Activated naive CD8-positive, alpha-beta T cell treated with anti-CD3 and anti-CD28 coated beads, Interleukin-2, amount 50 U/mL, for 16 hours (primary cell): ENCODE results near the gene RPTN.

Experiments used
- DNase-seq: peaks from one replicate; pipeline ENCODE4 v3.0.0-alpha.2; 2020; ENCODE audit warnings: low read depth, low spot score

RPTN gene

GRCh38 chr1:152111515-152111968 is 47.5 kb downstream of the RPTN start:
- no peak for DNase-seq

DNA sequence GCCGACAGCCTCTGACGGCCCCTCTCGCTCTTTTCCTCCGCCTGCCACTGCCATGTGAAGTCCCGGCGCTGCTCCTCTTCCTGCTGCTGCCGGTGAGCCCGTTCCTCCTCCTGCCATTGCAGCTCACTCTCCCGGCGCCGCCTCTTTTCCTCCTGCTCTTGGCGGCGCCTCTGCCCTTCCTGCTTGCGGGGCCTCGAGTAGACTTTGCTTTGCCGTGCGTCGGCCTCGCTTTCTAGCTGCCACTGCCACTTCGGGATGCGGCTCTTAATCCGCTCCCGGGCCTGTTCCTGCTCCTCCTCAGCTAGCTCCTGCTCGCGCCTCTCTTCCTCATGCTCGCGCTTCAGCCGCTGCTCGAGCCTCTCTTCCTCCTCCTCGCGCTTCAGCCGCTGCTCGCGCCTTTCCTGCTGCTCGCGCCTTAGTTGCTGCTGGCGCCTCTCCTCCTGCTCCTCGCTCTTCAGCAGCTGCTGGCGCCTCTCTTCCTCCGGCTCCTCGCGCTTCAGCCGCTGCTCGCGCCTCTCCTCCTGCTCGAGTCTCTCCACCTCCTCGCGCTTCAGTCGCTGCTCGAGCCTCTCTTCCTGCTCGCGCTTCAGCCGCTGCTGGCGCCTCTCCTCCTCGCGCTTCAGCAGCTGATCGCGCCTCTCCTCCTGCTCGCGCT is 48.0 kb downstream of the RPTN start:
- DNase-seq = no peak

GRCh38 chr1:152110365-152110859 is 48.6 kb downstream of the RPTN start:
- DNase-seq = no peak

DNA sequence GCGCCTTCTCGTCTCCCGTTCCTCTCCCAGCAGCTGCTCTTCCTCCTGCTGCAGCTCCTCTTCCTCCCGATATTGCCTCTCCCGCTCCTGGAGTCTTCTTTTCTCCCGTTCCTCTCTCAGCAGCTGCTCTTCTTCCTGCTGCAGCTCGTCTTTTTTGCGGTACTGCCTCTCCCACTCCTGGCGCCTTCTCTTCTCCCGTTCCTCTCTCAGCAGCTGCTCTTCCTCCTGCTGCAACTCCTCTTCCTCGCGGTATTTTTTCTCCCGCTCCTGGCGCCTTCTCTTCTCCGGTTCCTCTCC is 49.1 kb downstream of the RPTN start:
- no peak for DNase-seq

DNA sequence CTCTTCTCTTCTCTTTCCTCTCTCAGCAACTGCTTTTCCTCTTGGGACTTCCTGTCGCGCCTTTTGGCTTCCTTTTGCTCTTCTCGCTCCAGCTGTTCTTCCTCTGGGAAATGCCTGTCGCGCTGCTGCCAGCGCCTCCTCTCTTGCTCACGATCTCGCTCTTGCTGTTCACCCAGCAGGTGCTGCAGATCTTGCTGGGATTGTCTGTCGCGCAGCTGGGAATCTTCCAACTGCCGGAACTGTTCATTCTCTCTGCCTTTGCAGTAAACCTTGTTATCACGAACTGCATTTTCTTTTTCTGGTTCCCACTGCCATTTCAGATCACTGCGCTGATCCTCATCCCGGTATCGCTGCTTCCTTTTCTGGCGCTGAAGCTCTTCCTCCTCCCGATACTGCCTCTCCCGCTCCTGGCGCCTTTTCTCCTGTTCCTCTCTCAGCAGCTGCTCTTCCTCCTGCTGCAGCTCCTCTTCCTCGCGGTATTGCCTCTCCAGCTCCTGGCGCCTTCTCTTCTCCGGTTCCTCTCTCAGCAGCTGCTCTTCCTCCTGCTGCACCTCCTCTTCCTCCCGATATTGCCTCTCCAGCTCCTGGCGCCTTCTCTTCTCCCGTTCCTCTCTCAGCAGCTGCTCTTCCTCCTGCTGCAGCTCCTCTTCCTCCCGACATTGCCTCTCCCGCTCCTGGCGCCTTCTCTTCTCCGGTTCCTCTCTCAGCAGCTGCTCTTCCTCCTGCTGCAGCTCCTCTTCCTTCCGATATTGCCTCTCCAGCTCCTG is 49.6 kb downstream of the RPTN start:
- DNase-seq = no peak

DNA sequence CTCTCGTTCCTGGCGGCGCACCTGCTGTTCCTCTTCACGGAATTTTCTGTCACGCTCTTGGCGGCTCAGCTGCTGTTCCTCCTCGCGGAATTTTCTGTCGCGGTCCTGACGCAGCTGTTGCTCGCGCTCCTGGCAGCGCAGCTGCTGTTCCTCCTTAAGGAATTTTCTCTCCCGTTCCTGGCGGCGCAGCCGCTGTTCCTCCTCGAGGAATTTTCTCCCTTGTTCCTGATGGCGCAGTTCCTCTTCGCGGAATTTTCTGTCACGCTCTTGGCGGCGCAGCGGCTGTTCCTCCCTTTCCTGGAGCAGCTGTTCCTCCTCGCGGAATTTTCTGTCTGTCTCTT is 50.2 kb downstream of the RPTN start:
- no peak for DNase-seq

DNA sequence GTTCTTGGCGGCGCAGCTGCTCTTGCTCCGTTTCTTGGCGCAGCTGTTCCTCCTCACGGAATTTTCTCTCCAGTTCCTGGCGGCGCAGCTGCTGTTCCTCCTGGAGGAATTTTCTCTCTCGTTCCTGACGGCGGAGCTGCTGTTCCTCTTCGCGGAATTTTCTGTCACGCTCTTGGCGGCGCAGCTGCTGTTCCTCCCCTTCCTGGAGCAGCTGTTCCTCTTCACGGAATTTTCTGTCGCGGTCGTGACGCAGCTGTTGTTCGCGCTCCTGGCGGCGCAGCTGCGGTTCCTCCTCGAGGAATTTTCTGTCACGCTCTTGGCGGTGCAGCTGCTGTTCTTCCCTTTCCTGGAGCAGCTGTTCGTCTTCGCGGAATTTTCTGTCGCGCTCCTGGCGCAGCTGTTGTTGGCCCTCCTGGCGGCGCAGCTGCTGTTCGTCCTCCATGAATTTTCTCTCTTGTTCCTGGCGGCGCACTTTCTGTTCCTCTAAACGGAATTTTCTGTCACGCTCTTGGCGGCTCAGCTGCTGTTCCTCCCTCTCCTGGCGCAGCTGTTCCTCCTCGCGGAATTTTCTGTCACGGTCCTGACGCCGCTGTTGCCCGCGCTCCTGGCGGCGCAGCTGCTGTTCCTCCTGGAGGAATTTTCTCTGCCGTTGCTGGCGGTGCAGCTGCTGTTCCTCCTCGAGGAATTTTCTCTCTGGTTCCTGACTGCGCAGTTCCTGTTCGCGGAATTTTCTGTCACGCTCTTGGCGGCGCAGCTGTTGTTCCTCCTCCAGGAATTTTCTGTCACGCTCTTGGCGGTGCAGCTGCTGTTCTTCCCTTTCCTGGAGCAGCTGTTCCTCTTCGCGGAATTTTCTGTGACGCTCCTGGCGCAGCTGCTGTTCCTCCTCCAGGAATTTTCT is 50.8 kb downstream of the RPTN start:
- DNase-seq = no peak

- DNase-seq = no peak
These were observed 51.7 kb downstream of the RPTN start for GRCh38 chr1:152107031-152107983.

DNA sequence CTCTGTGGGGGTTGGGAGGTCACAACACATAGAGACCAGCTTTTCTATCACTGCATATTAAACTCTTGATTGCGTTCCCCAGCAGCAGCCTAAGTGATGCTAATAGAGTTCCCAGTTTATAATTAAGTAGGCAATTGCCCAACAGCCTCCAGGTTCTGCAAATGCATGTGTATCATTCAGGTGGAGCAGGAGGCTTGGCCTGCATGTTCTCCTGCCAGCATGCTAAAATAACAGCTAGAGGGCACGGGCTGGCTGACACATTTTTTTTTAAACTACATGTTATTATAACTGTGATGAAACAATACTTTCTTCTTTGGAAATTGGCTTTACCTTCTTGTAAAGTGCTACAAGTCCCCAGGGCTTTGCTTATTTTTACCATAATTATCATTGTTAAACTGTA is 54.2 kb downstream of the RPTN start:
- DNase-seq = no peak
